Stimulated activated CD8-positive, alpha-beta memory T cell treated with anti-CD3 and anti-CD28 coated beads, Interleukin-4, amount 100 ng/mL, for 4 hours (primary cell): Measurements from ENCODE around the gene CHST15.

Experiments used
- DNase-seq, 2 donors: peaks; one replicate each; pipeline ENCODE4 v3.0.0-alpha.2; 2020; ENCODE audit warnings: low read depth in 2 of 2, low spot score in 1 of 2

Gene CHST15

DNA sequence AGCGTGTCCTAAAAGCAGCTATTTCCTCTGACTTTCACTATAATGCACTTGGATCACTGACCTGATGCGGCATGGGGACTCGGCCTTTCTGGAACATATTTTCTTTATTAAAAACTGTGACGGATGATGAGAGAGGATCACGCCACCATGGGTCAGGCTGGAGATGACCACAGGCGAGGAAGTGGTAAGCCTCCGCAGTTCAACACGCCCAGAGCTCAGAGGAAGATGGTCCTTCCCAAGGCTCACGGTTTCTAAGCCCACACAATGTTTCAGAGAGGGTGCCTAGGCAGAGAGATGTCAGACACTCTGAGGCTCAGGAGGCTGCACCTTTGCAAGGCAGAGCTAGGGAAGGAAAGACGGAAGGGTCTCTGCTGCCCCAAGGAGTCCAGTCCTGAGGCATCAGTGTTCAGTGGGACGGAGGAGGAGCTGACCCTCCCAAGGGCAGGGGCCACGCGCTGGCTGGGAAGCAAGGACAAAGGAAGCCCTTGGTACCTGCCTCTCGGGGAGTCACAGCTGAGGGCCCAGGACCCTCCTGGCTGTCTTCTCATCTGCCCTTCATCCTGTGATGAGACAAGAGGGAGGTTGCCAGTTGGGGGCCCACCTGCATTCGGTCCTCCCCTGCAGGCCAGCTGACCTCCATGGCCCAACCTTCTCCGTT lies 9.5 kb downstream of the CHST15 start:
- no peak for DNase-seq

DNA sequence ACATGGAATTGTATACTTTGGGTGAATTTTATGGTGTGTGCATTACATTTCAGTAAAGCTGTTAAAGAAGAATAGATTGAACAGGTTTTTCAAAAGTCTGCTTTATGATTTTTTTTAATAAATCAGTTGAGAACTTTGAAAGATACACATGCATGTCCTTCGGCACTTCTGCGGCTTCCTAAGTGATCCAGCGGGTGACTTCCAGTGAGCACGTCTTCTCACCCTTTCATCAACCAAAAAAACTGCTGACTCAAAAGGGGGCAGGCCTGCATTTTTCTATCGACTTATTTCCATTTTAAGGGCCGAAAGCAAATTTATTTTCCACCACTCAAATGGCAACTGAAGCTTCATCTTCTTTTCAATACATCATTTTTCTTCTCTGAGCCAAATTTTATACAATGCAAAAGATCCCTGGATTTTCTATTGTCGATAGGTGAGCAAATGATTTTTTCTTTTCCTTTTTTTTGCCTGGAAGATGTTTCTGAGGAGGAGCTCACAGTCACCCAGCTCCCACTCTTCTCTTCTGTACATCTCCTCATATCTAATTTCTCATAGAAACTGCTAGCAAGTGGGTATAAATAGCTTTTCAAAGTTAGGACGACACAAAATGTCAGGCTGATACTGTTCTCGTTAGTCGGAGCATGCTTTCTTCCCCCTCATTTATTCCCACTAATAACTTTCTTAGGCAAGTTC lies 10.2 kb downstream of the CHST15 start:
- no peak for DNase-seq

DNA sequence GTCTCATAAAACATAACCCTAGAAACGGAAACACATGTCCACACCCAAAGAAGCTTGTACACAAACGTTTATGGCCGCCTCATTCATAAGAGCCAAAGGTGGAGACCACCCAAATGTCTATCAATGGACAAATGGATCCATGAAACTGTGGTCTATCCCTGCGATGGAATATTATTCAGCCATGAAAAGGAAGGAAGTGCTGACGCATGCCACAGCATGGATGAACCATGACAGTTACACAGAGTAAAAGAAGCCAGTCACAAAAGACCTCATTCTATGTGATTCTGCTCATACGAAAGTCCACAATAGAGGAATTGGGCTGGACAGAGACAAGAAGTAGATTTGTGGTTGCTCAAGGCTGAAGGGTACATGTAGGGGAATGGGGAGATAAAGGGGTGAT lies 10.8 kb downstream of the CHST15 start:
- no peak for DNase-seq

DNA sequence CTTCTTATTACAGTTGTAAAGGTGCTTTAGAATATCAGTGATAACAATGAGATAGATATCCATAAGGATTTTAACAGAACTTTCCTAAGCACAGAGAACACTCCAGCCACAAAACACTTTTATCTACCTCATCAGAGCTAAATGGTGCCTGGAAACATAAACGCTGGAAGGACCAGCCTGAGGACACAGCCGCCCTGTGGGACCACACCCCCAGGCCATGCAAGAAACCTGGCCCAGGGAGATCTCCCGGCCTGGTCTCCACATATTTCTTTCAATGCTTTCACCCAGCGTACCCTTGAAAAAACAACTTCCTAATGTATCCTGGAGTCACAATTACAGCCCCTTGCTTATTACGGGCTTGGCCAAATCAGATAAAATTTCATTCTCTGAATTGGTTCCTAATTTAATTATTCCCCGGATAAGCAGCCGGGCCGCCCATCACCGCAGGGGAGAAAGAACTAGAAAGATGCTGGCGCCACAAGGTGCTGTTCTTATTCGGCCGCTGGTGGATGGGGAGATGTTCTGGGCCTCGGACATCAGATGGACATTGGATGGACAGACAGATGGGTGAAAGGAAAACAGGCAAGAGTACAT lies 11.8 kb downstream of the CHST15 start:
- DNase-seq = no peak

DNA sequence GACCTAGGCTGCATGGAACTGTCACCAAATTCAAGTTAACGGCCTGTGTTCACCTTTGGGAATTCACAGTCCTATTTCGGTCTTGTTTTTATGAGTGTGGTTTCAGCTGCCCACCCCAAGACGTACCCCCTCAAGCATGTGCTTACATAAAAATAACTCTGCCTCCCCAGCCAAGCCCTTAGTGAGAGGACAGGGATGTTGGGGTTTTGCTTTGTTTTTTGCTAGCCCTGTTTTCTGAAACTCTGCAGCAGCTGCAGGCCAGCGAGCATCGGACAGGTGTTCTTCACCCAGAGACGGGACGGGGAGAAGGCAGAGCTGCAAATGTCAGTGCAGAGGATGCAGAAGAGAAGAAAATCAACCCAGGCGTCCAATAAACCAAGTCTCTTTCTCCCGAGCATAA lies 13.5 kb downstream of the CHST15 start:
- DNase-seq = no peak

DNA sequence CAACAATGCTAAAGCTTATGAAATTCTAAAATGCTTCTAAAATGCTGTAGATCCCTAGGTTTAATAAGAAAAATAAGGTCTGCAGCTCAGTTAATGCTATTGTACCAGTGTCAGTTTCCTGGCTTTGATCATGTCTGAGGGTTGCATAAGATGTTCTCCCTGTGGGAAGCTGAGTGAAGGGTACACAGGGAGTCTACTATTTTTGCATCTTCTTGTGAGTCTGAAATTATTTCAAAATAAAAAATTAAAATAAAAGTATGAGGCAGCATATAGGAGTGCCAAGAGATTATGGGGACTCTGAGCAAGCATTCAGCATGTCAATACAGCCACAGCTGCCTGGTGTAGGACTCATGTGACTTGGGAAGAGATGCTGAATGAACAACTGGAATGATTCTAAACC lies 14.7 kb downstream of the CHST15 start:
- DNase-seq = no peak

DNA sequence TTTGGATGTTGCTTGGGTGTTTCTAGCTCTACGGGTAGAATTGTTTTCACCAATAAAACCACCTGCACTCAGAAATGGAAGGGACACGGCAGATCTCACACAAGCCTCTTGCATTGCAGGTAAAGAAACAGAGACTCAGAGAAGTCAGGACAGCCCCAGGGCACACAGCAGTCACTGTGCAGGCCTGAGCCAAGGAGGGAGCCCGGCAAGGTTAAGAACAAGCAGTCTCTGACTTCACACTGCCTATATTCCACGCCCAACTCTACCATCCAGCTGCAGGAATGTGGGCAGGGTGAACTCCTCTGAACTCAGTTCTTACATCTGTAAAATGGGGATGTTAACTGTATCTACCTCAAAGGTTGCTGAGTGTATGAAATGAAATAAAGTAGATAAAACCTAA lies 15.4 kb downstream of the CHST15 start:
- DNase-seq = no peak

DNA sequence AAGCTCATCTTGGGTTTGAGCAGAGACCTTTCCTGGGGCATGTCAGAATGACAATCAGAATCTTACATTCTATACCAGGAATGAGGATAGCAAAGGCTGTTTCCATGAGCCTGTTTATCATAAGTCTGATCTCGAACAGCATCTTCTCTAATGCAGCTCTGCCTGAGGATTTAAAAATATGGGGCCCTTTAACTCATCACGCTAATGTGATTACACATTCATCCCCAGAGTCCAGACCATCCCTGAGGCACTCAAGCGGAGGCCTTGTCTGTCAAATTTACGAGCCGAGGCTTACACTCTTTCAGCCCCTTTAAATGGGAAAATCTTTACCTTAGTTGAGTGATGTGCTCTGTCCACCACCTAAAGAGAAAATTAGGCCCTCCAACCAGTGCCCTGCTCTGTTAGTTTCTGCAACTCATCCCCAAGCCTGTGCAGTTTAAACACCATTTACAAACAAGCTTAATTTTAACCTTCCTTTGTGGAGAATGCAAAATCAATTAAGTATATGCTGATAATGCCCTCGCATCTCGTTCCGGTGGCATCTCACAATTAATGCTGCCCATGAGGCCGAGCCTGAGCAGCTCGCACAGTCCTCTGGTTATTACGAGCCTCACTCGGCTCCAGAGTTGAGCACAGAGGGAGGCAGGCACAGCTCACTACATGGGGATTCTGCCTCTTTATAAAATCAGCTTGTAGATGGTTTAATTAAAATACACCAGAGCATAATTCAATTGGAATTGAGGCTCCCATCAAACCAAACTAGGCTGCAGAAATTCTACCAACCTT lies 16.0 kb downstream of the CHST15 start:
- DNase-seq = no peak

DNA sequence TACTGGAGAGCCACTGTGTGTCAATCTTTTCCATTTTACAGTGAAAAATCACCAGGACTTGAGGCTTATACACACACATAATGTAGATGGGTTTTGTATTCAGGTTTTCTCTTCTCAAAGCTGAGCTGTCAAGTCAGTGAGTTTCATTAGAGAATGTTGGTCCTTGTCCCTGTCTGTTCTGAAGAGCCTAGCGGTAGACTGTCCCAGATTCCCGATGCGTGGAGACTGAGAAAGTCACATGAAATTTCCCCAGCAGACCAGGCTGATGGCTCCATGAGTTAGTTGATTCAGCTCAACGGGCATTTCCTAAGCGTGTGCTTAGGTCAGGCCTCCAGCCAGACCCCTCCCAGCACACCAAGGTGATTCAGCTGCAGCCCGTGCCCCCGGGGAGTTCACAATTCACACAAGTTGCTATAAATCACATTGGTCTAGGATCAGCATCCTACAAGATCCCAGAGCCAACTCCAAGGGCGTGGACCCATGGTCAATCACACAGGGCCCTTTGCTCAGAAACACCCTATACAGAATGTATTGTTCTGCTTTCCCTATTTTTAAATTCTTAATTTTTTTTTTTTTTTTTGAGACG lies 17.2 kb downstream of the CHST15 start:
- no peak for DNase-seq

DNA sequence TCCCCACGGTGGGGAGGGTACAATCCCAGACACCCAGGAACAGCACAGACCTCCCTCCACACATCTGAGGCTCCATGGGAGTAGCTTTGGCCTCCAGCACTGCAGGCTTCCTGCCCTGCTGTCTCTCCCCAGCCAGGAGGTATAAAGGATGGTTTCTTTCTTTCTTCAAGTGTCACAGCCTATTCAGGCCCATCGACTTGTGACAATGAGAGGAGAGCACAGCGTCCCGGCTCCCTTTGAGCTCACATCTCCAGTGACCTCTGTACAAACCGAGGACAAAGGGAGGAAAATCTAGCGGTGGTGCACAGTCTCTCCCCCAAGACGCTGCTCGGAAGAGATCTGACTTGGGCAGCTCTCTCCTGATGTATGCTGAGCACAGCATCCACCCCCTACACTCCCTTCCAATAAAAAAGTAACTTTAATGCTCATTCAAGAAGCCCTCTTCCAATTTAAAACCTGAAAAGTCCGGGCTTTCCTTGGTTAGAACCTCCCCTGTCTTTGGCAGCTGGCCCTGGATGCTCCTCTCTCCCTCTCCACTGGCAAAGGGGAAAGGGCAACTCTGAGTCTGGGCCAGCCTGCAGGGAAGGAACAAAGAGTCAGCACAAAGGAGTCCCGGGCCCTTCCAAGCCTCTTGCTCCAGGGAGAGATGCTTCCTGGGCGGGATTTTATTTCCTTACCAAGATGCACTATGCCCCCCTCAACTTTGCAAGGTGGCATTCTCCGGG lies 18.0 kb downstream of the CHST15 start:
- no peak for DNase-seq

DNA sequence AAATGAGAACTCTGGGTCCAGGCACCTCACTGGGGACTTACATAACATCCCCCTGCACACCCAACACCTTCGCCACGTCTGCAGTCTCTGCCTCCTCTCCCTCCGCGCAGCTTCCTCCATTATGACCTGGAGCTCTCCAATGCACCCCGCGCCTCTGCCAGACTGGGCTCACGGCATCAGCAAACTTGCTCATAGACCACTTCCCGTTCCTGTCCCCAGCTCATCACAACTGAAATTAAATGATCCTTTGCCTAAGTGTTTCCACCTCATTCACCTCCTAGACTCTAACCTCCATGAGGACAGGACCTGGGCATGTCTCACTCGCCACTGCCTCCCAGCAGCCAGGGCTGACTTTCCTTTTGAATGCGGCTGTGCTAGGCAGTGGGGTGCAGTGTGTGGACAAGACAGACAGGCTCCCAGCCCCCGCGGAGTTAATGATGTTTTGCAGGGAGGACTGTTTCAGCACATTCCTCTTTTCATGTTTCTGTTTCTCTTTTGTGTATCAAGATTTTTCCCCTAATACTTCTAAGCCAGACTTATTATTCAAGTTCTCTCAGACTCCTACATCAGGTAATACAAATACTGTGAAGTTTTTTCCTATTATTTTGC lies 18.8 kb downstream of the CHST15 start:
- DNase-seq = no peak

DNA sequence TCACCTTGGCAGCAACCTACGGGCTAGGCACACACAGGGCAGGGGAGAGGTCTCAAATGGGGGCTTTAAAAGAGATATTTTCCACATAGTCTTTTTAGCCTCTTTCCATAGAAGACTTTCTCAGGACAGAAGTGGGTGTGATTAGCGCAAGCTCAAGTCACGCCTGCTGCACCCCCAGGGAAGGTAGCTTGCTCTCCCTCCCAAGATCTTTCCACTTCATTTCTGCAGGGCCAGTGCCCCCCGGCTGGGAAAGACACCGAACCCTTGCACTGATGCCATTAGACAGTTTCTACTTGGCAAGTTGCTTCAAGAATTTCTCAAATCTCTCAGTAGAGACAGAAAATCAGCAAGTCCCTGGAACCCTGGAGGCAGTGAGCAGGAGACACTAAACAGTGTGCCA lies 19.4 kb downstream of the CHST15 start:
- no peak for DNase-seq

DNA sequence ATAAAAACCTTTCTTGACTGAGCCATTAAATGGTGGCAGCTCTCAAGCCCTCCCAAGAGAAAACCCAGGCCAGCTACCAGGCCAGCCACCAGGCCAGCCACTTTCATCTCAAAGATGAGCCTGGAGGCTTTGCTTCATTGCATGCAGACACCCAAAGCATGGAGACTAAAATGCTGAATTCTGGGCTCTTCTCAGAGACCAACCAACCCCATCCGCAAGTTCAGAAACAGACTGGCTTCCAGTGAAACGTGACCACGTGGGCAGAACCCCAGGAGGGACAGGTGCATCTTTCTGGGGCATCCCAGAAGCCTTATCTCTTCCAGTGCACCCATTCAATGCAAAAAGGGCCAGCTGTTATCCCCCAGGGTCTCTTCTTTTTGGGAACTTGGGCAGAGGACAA lies 20.9 kb downstream of the CHST15 start:
- no peak for DNase-seq

DNA sequence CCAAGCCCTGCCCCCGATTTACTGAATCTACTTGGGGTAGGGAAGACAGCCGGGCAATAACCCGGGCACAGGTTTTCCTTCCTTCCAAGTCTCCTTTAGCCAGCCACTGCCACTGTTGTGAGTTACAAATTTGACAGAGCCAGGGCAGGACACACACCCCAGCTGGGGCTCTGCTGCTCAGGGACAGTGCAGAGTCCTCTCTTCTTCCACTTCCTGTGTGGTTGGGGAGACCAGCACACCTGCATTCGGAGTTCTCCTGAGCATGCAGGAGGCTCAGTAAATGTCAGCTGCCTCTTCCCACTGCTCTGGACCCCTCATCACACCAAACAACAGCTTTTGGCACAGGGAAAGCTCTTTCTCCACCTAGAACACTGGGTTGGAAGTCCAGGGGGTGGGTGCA lies 21.3 kb downstream of the CHST15 start:
- no peak for DNase-seq

DNA sequence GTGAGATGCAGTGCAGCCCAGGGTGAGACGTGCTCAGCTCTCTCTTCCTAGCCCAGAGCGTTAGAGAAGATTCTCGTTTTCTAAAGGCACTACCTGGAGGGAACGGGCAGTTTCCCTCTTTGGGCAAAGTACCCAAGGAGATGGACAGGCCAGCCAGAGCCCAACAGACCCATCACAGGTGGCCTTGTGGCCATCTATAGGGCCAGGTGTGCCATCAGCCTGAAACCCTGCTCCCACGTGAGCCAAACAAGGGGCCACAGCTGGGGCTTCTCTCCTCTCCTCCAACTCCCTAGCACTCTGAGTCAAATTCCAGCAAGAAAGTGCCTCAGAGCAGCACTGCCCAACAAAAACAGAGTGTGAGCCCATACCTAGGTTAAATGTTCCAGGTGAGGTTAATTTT lies 22.3 kb downstream of the CHST15 start:
- no peak for DNase-seq

DNA sequence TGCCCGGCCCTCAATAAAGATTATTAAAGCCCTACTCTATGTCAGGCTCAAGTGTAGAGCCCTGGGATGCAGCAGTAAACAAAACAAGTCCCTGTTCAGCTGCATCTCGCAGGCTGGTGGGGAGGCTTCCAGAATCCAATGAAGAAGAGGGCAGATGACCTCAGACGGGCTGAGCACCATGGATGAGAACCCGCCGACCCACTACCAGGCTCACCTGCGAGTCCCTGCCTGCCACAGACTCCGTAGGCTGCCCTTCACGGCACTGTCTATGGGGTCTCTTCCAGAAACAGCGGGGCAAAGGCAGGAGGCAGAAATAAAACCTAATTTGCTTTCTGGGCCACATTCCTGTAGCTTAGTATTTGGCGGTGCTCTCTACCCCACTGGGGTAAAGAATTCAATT lies 22.7 kb downstream of the CHST15 start:
- no peak for DNase-seq

DNA sequence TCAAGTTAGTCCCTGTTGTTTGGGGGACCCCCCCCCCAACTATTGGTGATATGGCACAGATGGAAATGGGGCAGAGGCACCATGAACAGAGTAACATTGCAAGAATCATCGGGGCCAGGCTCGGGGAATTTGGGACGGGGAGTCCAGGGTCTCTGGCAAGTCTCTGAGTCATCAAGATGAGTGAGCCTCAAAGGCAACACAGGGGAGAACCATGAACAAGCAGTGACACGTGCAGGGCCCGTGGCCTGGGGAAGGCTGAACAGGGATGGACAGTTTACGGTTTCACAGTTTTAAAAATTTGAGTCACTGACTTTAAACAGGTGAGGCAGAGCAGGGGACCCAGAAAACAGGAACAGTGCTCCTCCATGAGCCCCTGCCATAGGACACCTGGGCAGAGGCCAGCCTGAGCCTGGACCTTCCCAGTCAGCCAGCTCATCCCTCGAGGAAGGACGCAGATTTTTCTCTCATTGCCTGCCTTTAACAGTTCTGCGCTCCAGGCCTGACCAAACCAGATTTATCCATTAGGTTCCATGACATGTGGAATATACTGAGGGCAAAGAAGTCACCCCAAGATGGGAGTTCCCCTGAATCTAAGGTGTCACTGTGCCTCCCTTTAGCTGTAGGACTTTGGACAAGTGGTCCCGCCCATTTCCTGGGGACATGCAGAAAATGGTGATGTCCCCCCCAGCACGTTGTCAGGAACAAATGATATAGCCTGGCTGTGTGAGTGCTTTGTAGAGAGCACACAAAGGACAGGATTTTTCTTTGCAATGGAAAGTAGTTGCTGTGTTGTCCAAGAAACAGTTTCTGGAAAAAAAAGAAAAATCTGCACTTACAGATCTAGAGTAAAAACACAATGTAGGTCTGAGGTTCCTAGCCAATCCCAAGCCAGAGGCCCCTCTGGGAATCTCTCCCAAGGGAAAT lies 23.8 kb downstream of the CHST15 start:
- DNase-seq = no peak

DNA sequence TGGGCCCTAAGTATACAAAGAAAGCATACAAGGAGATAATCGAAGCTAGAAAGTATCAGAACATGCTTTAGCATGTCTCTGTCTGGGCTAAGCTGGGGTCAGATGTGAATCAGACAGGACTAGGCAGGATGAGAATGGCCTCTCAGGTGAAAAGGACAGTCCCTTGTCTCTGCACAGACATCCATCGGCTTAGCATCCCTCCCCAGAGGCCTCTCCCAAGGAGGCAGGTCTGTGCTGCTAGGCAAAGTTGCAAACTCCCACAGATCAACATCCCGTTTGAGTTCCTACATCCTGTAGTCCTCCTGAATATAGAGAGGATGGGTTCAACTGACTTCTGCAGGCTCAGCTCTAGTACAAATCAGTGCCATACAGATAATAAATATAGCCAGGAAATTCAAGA lies 24.5 kb downstream of the CHST15 start:
- DNase-seq = no peak

DNA sequence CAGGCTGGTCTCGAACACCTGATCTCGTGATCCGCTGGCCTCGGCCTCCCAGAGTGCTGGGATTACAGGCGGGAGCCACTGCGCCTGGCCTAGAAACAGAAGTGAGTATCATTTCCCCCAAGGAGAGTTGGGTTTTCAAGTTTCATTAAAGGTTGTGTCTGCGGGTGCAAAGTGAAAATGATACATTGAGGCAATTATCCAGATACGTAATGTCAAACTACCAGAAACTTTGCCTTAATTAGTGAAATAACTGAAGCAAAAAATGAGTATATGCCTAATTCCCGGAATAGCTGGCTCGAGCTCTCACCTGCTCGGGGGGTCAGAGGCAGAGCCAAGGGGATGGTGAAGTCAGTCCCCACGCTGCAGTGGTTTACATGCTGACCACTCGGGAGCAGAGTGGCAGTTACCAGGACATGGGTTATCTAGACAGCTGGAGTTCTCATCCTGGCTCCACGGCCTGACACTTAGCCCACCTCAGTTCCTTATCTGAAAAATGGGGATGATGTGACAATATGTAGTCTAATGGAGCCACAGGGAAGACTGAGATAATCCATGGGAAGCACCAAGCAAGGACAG lies 25.5 kb downstream of the CHST15 start:
- no peak for DNase-seq
